ENCODE data around the gene NCAPH2. TPM values are rescaled to one million over a fixed set of nuclear protein-coding genes. Genes with fewer than 3 reads are reported as not detected.
A peak's percentile ranks its signal among the peaks of the same experiment; 100 is the strongest.

The NCAPH2 gene
- total and polyA plus RNA-seq, 9 of the 15 experiments (the other 6 are each of a cell fraction or from before 2014, with no cell fraction given): 3.6 to 88.6 (median 32.4) TPM

- TF ChIP-seq PURB (CRISPR knock-in tag; IDR thresholded peaks at IDR 0.05; ENCODE audit: low read depth) (no peak), NCOR1 (IDR thresholded peaks at IDR 0.05) (0 out of 2 replicates have a peak, but pooled peaks have one; percentile 8), FOSL1 (tag; conservative IDR thresholded peaks at IDR 0.05) (peak; percentile 19; the same call in 1 of the 2 replicates), THAP12 (CRISPR knock-in tag; IDR thresholded peaks at IDR 0.05) (0 out of 2 replicates have a peak, but pooled peaks have one; percentile 19), POLR2B (IDR thresholded peaks at IDR 0.05; ENCODE audit: low read depth, partially characterized antibody) (peak; percentile 92), RCOR1 (IDR thresholded peaks at IDR 0.05; ENCODE audit: borderline replicate concordance in 1 of 2, low read depth in 2 of 2, low read length in 2 of 2) (0 out of 4 replicates have a peak, but pooled peaks of 1 of the 2 experiments have one; percentile 11), C11orf30 (IDR thresholded peaks at IDR 0.05; ENCODE audit: low read depth) (peak; percentile 55; the same call in 1 of the 2 replicates), ATF1 (CRISPR knock-in tag; IDR thresholded peaks at IDR 0.05) (no peak), ATF1 (tag; IDR thresholded peaks at IDR 0.05) (0 out of 2 replicates have a peak, but pooled peaks have one; percentile 25), NFIC (IDR thresholded peaks at IDR 0.05) (no peak), HEY1 (CRISPR knock-in tag; IDR thresholded peaks at IDR 0.05; ENCODE audit: borderline replicate concordance) (no peak), PHB (CRISPR knock-in tag; IDR thresholded peaks at IDR 0.05) (0 out of 2 replicates have a peak, but pooled peaks have one; percentile 17), ZNF384 (IDR thresholded peaks at IDR 0.05; ENCODE audit: low read depth, low read length) (no peak)
- TF ChIP-seq, protein P1, sequence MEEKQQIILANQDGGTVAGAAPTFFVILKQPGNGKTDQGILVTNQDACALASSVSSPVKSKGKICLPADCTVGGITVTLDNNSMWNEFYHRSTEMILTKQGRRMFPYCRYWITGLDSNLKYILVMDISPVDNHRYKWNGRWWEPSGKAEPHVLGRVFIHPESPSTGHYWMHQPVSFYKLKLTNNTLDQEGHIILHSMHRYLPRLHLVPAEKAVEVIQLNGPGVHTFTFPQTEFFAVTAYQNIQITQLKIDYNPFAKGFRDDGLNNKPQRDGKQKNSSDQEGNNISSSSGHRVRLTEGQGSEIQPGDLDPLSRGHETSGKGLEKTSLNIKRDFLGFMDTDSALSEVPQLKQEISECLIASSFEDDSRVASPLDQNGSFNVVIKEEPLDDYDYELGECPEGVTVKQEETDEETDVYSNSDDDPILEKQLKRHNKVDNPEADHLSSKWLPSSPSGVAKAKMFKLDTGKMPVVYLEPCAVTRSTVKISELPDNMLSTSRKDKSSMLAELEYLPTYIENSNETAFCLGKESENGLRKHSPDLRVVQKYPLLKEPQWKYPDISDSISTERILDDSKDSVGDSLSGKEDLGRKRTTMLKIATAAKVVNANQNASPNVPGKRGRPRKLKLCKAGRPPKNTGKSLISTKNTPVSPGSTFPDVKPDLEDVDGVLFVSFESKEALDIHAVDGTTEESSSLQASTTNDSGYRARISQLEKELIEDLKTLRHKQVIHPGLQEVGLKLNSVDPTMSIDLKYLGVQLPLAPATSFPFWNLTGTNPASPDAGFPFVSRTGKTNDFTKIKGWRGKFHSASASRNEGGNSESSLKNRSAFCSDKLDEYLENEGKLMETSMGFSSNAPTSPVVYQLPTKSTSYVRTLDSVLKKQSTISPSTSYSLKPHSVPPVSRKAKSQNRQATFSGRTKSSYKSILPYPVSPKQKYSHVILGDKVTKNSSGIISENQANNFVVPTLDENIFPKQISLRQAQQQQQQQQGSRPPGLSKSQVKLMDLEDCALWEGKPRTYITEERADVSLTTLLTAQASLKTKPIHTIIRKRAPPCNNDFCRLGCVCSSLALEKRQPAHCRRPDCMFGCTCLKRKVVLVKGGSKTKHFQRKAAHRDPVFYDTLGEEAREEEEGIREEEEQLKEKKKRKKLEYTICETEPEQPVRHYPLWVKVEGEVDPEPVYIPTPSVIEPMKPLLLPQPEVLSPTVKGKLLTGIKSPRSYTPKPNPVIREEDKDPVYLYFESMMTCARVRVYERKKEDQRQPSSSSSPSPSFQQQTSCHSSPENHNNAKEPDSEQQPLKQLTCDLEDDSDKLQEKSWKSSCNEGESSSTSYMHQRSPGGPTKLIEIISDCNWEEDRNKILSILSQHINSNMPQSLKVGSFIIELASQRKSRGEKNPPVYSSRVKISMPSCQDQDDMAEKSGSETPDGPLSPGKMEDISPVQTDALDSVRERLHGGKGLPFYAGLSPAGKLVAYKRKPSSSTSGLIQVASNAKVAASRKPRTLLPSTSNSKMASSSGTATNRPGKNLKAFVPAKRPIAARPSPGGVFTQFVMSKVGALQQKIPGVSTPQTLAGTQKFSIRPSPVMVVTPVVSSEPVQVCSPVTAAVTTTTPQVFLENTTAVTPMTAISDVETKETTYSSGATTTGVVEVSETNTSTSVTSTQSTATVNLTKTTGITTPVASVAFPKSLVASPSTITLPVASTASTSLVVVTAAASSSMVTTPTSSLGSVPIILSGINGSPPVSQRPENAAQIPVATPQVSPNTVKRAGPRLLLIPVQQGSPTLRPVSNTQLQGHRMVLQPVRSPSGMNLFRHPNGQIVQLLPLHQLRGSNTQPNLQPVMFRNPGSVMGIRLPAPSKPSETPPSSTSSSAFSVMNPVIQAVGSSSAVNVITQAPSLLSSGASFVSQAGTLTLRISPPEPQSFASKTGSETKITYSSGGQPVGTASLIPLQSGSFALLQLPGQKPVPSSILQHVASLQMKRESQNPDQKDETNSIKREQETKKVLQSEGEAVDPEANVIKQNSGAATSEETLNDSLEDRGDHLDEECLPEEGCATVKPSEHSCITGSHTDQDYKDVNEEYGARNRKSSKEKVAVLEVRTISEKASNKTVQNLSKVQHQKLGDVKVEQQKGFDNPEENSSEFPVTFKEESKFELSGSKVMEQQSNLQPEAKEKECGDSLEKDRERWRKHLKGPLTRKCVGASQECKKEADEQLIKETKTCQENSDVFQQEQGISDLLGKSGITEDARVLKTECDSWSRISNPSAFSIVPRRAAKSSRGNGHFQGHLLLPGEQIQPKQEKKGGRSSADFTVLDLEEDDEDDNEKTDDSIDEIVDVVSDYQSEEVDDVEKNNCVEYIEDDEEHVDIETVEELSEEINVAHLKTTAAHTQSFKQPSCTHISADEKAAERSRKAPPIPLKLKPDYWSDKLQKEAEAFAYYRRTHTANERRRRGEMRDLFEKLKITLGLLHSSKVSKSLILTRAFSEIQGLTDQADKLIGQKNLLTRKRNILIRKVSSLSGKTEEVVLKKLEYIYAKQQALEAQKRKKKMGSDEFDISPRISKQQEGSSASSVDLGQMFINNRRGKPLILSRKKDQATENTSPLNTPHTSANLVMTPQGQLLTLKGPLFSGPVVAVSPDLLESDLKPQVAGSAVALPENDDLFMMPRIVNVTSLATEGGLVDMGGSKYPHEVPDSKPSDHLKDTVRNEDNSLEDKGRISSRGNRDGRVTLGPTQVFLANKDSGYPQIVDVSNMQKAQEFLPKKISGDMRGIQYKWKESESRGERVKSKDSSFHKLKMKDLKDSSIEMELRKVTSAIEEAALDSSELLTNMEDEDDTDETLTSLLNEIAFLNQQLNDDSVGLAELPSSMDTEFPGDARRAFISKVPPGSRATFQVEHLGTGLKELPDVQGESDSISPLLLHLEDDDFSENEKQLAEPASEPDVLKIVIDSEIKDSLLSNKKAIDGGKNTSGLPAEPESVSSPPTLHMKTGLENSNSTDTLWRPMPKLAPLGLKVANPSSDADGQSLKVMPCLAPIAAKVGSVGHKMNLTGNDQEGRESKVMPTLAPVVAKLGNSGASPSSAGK (IDR thresholded peaks at IDR 0.05): peak; percentile 89
Measured at GRCh38 chr22:50525104-50525857, 17.3 kb downstream of the NCAPH2 start, which contains the start of gene SCO2 (continued).
